ENCODE results near the gene CAMKV.

CAMKV gene

GRCh38 chr3:49840388-49840787, 29.3 kb downstream of the CAMKV start:
- Histone ChIP-seq H3K27me3 (replicated peaks; ENCODE audit: insufficient read depth, low read length) (no peaks in the 10 kb centered on the region), H3K79me2 (ENCODE audit: low read length) (no peaks in the 10 kb centered on the region), H3K36me3 (replicated peaks; ENCODE audit: insufficient read depth, low read length) (no peaks in the 10 kb centered on the region), H3K9me3 (replicated peaks; ENCODE audit: insufficient read depth, low read length) (no peaks in the 10 kb centered on the region), H3K4me1 (ENCODE audit: low read length) (no peaks in the 10 kb centered on the region), H3F3A (ENCODE audit: insufficient read depth, low read length) (no peaks in the 10 kb centered on the region), H4K20me1 (ENCODE audit: insufficient read depth, low read length) (no peaks in the 10 kb centered on the region; the same call in 1 of the 2 replicates), H2AFZ (ENCODE audit: low read length) (no peak overlapping the region), H3K9me2 (replicated peaks; ENCODE audit: insufficient read depth, low read length) (no peaks in the 10 kb centered on the region), H3K4me3 (ENCODE audit: low read length) (no peak overlapping the region), H3K4me2 (ENCODE audit: low read depth, low read length) (no peak overlapping the region), H3K9ac (ENCODE audit: low read length) (no peak overlapping the region), H3K27ac (ENCODE audit: low read length) (no peak overlapping the region)
- TF ChIP-seq CTCF (IDR thresholded peaks at IDR 0.05; ENCODE audit: low read length): no peak
- TF ChIP-seq EZH2phosphoT487 (IDR thresholded peaks at IDR 0.05; ENCODE audit: low read length): no peak
- no peak for DNase-seq

- Histone ChIP-seq H3K27me3 (replicated peaks; ENCODE audit: insufficient read depth, low read length) (no peaks in the 10 kb centered on the region), H3K9ac (ENCODE audit: low read length) (no peak overlapping the region), H3K4me3 (ENCODE audit: low read length) (no peak overlapping the region), H3K27ac (ENCODE audit: low read length) (no peak overlapping the region), H3K36me3 (replicated peaks; ENCODE audit: insufficient read depth, low read length) (no peaks in the 10 kb centered on the region), H3K9me2 (replicated peaks; ENCODE audit: insufficient read depth, low read length) (no peaks in the 10 kb centered on the region), H3F3A (ENCODE audit: insufficient read depth, low read length) (no peaks in the 10 kb centered on the region), H2AFZ (ENCODE audit: low read length) (no peak overlapping the region), H3K4me2 (ENCODE audit: low read depth, low read length) (no peak overlapping the region), H3K79me2 (ENCODE audit: low read length) (no peaks in the 10 kb centered on the region), H4K20me1 (ENCODE audit: insufficient read depth, low read length) (no peaks in the 10 kb centered on the region; the same call in 1 of the 2 replicates), H3K4me1 (ENCODE audit: low read length) (no peaks in the 10 kb centered on the region), H3K9me3 (replicated peaks; ENCODE audit: insufficient read depth, low read length) (no peaks in the 10 kb centered on the region)
- TF ChIP-seq CTCF (IDR thresholded peaks at IDR 0.05; ENCODE audit: low read length): peak; percentile 86
- no peak for TF ChIP-seq EZH2 (optimal IDR thresholded peaks at IDR 0.05; ENCODE audit: low read depth, low read length)
- TF ChIP-seq EZH2phosphoT487 (IDR thresholded peaks at IDR 0.05; ENCODE audit: low read length): no peak
- DNase-seq: peak; percentile 74
Measured at GRCh38 chr3:49839193-49839809, 30.4 kb downstream of the CAMKV start.

GRCh38 chr3:49831341-49831740, 38.4 kb downstream of the CAMKV start:
- Histone ChIP-seq H3K79me2 (ENCODE audit: low read length) (no peaks in the 10 kb centered on the region), H3K27ac (ENCODE audit: low read length) (no peak overlapping the region), H2AFZ (ENCODE audit: low read length) (no peak overlapping the region), H3F3A (ENCODE audit: insufficient read depth, low read length) (no peaks in the 10 kb centered on the region), H3K4me2 (ENCODE audit: low read depth, low read length) (no peak overlapping the region), H3K36me3 (replicated peaks; ENCODE audit: insufficient read depth, low read length) (no peaks in the 10 kb centered on the region), H4K20me1 (ENCODE audit: insufficient read depth, low read length) (no peaks in the 10 kb centered on the region), H3K27me3 (replicated peaks; ENCODE audit: insufficient read depth, low read length) (no peaks in the 10 kb centered on the region), H3K4me1 (ENCODE audit: low read length) (no peaks in the 10 kb centered on the region), H3K4me3 (ENCODE audit: low read length) (no peak overlapping the region), H3K9me2 (replicated peaks; ENCODE audit: insufficient read depth, low read length) (no peaks in the 10 kb centered on the region), H3K9ac (ENCODE audit: low read length) (no peak overlapping the region), H3K9me3 (replicated peaks; ENCODE audit: insufficient read depth, low read length) (no peaks in the 10 kb centered on the region)
- no peak for TF ChIP-seq EZH2 (optimal IDR thresholded peaks at IDR 0.05; ENCODE audit: low read depth, low read length)
- no peak for TF ChIP-seq CTCF (IDR thresholded peaks at IDR 0.05; ENCODE audit: low read length)
- no peak for TF ChIP-seq EZH2phosphoT487 (IDR thresholded peaks at IDR 0.05; ENCODE audit: low read length)
- DNase-seq: no peak

Data from MM.1S (cell line).